Activated CD4-positive, alpha-beta memory T cell treated with anti-CD3 and anti-CD28 coated beads for 36 hours (primary cell): ENCODE measurements around the gene IGFBP4. TPM values are rescaled to one million over a fixed set of nuclear protein-coding genes. Genes with fewer than 3 reads are reported as not detected.
A peak's percentile ranks its signal among the peaks of the same experiment; 100 is the strongest.
"Not testable (repeated sequence)": the region's sequence is repeated elsewhere in the genome, so short reads cannot be mapped to it uniquely, and the experiment has no call there.

ENCODE experiments used
- CTCF ChIA-PET: fragments of 350-600 bp; sonication (Branson Sonifier 250); formaldehyde crosslinking; loops from one replicate; lab custom pipeline; 2021; ENCODE audit warnings: antibody characterized with exemption, inconsistent platforms; lab: Charles Lee
- POLR2A ChIA-PET: fragments of 350-600 bp; sonication (Branson Sonifier 250); formaldehyde crosslinking; loops from one replicate; lab custom pipeline; 2021; ENCODE audit warnings: antibody characterized with exemption; lab: Charles Lee
- DNase-seq: peaks from one replicate; pipeline ENCODE4 v3.0.0-alpha.2; 2020
- H3K27ac Mint-ChIP-seq: one replicate; pipeline ENCODE4 v1.8.0; 2021; ENCODE audit warnings: mixed read lengths
- H3K27me3 Mint-ChIP-seq: one replicate; pipeline ENCODE4 v1.8.0; 2021; ENCODE audit warnings: mixed read lengths
- H3K36me3 Mint-ChIP-seq: one replicate; pipeline ENCODE4 v1.8.0; 2021; ENCODE audit warnings: mixed read lengths
- H3K4me1 Mint-ChIP-seq: one replicate; pipeline ENCODE4 v1.8.0; 2021; ENCODE audit warnings: low read depth, mixed read lengths
- H3K4me3 Mint-ChIP-seq: one replicate; pipeline ENCODE4 v1.8.0; 2021; ENCODE audit warnings: mild to moderate bottlenecking, mixed read lengths
- H3K9me3 Mint-ChIP-seq: one replicate; pipeline ENCODE4 v1.8.0; 2021; ENCODE audit warnings: mixed read lengths
- intact Hi-C: fragments of 100-400 bp; cut with micrococcal nuclease; formaldehyde crosslinking; loops from one replicate; pipeline ENCODE4 v1.15.1; 2023
- total RNA-seq, 2 experiments: library from RNA; stranded (reverse); gene quantifications; one replicate each; pipeline ENCODE4 v1.2.3, GENCODE V29; 2021

Gene IGFBP4
- 10 to 100 TPM; 14.6 to 15.5 TPM for total RNA-seq

GRCh38 chr17:40443196-40443987 is at the start of gene IGFBP4:
Gene IGFBP4 (plus strand): TSS chr17:40443450. CDS start chr17:40443736, 286 bp downstream.
- Mint-ChIP-seq H3K27me3 (peaks cover 1% of the 10 kb centered on the region), H3K4me3 (peak within 1 kb of the TSS; percentile 65), H3K4me1 (peaks cover 37% of the 10 kb centered on the region), H3K27ac (peak within 1 kb of the TSS; percentile 82), H3K9me3 (no peaks in the 10 kb centered on the region), H3K36me3 (no peaks in the 10 kb centered on the region)
- CTCF ChIA-PET: interaction anchor here (0.6 to 9.6 kb wide), 23 partner anchors 10 to 682 kb away, joined by 3 to 129 read pairs (median 4); partner anchors contain the start of gene TOP2A
- intact Hi-C loops: no loop called here
- DNase-seq: peak; percentile 76
- POLR2A ChIA-PET: interaction anchor here (0.8 to 1.7 kb wide), 5 partner anchors 17 to 170 kb away, joined by 3 to 7 read pairs (median 4); partner anchors contain the start of gene TOP2A

GRCh38 chr17:40399185-40399584 is 44.1 kb upstream of the IGFBP4 start:
- DNase-seq: no peak
- Mint-ChIP-seq H3K9me3 (no peaks in the 10 kb centered on the region), H3K36me3 (peaks cover 71% of the 10 kb centered on the region), H3K27ac (peak overlapping the region; percentile 54), H3K4me1 (peaks cover 18% of the 10 kb centered on the region), H3K4me3 (no peak overlapping the region), H3K27me3 (no peaks in the 10 kb centered on the region)
- POLR2A ChIA-PET: interaction anchor here (0.7 kb wide), 1 partner anchor 1514 kb away, joined by 4 read pairs; no protein-coding TSS in a partner anchor
- intact Hi-C loops: loop anchor here (1.0 to 5.0 kb wide), 2 partner anchors 42 to 134 kb away; no protein-coding TSS in a partner anchor
- CTCF ChIA-PET: interaction anchor here (0.7 to 6.6 kb wide), 15 partner anchors 8 to 338 kb away, joined by 3 to 64 read pairs (median 5); partner anchors contain the start of gene TOP2A

- CTCF ChIA-PET: interaction anchor here (0.7 to 6.6 kb wide), 6 partner anchors 13 to 200 kb away, joined by 3 to 64 read pairs (median 4); no protein-coding TSS in a partner anchor
- H3K27me3 Mint-ChIP-seq: no peaks in the 10 kb centered on the region
Observed at GRCh38 chr17:40402668-40403067, 40.6 kb upstream of the IGFBP4 start.

GRCh38 chr17:40404003-40404402 is 39.2 kb upstream of the IGFBP4 start:
- H3K27me3 Mint-ChIP-seq: no peaks in the 10 kb centered on the region
- POLR2A ChIA-PET: interaction anchor here (1.6 kb wide), 1 partner anchor 38 kb away, joined by 3 read pairs; no protein-coding TSS in a partner anchor
- intact Hi-C loops: no loop called here

More at GRCh38 chr17:40402668-40403067, 40.6 kb upstream of the IGFBP4 start:
- POLR2A ChIA-PET: interaction anchor here (1.6 kb wide), 1 partner anchor 37 kb away, joined by 3 read pairs; no protein-coding TSS in a partner anchor
- peaks cover 18% of the 10 kb centered on the region for H3K4me1 Mint-ChIP-seq
- DNase-seq: no peak
- H3K9me3 Mint-ChIP-seq: no peaks in the 10 kb centered on the region
- no peak overlapping the region for H3K4me3 Mint-ChIP-seq
- peaks cover 84% of the 10 kb centered on the region for H3K36me3 Mint-ChIP-seq
- H3K27ac Mint-ChIP-seq: no peak overlapping the region
- intact Hi-C loops: no loop called here

GRCh38 chr17:40407460-40407859 is 35.8 kb upstream of the IGFBP4 start:
- Mint-ChIP-seq H3K4me1 (peaks cover 13% of the 10 kb centered on the region), H3K27me3 (no peaks in the 10 kb centered on the region), H3K27ac (no peak overlapping the region), H3K4me3 (no peak overlapping the region), H3K9me3 (no peaks in the 10 kb centered on the region), H3K36me3 (peaks cover 71% of the 10 kb centered on the region)
- intact Hi-C loops: no loop called here
- DNase-seq: no peak
- ChIA-PET POLR2A (interaction anchor here (0.6 kb wide), 1 partner anchor 17 kb away, joined by 3 read pairs; no protein-coding TSS in a partner anchor), CTCF (interaction anchor here (0.7 to 1.7 kb wide), 5 partner anchors 9 to 143 kb away, joined by 3 to 12 read pairs (median 5); no protein-coding TSS in a partner anchor)

More at GRCh38 chr17:40404003-40404402, 39.2 kb upstream of the IGFBP4 start:
- H3K4me3 Mint-ChIP-seq: no peak overlapping the region
- peaks cover 18% of the 10 kb centered on the region for H3K4me1 Mint-ChIP-seq
- CTCF ChIA-PET: interaction anchor here (0.6 to 6.6 kb wide), 3 partner anchors 129 to 245 kb away, joined by 3 to 64 read pairs (median 5); no protein-coding TSS in a partner anchor
- peaks cover 79% of the 10 kb centered on the region for H3K36me3 Mint-ChIP-seq
- DNase-seq: no peak
- no peak overlapping the region for H3K27ac Mint-ChIP-seq
- no peaks in the 10 kb centered on the region for H3K9me3 Mint-ChIP-seq

GRCh38 chr17:40409540-40409939 is 33.7 kb upstream of the IGFBP4 start:
- H3K27ac Mint-ChIP-seq, H3K9me3 Mint-ChIP-seq, H3K4me3 Mint-ChIP-seq, intact Hi-C loops, H3K27me3 Mint-ChIP-seq, H3K4me1 Mint-ChIP-seq, DNase-seq: not testable (repeated sequence)
- H3K36me3 Mint-ChIP-seq: peaks cover 66% of the 10 kb centered on the region
- CTCF ChIA-PET: interaction anchor here (1.3 to 5.6 kb wide), 2 partner anchors 11 to 150 kb away, joined by 3 to 41 read pairs; no protein-coding TSS in a partner anchor
- POLR2A ChIA-PET: interaction anchor here (1.2 kb wide), 1 partner anchor 27 kb away, joined by 4 read pairs; no protein-coding TSS in a partner anchor

GRCh38 chr17:40410082-40410481 is 33.2 kb upstream of the IGFBP4 start:
- ChIA-PET CTCF (interaction anchor here (1.2 to 5.6 kb wide), 6 partner anchors 11 to 150 kb away, joined by 3 to 41 read pairs (median 8); no protein-coding TSS in a partner anchor), POLR2A (interaction anchor here (0.8 to 1.2 kb wide), 2 partner anchors 9 to 28 kb away, joined by 4 to 5 read pairs; no protein-coding TSS in a partner anchor)
- Mint-ChIP-seq H3K9me3 (no peaks in the 10 kb centered on the region), H3K36me3 (peaks cover 63% of the 10 kb centered on the region), H3K4me3 (no peak overlapping the region), H3K27me3 (no peaks in the 10 kb centered on the region), H3K27ac (no peak overlapping the region), H3K4me1 (no peaks in the 10 kb centered on the region)
- no peak for DNase-seq
- intact Hi-C loops: no loop called here

- intact Hi-C loops: no loop called here
- Mint-ChIP-seq H3K4me1 (peaks cover 11% of the 10 kb centered on the region), H3K27ac (no peak overlapping the region), H3K36me3 (peaks cover 68% of the 10 kb centered on the region), H3K4me3 (no peak overlapping the region), H3K27me3 (no peaks in the 10 kb centered on the region), H3K9me3 (no peaks in the 10 kb centered on the region)
- no peak for DNase-seq
- CTCF ChIA-PET: interaction anchor here (0.6 to 6.5 kb wide), 8 partner anchors 13 to 148 kb away, joined by 3 to 99 read pairs (median 10); no protein-coding TSS in a partner anchor
- POLR2A ChIA-PET: no interaction called here
Observed at GRCh38 chr17:40411821-40412220, 31.4 kb upstream of the IGFBP4 start.

- ChIA-PET CTCF (interaction anchor here (0.9 to 6.5 kb wide), 5 partner anchors 14 to 121 kb away, joined by 3 to 99 read pairs (median 8); no protein-coding TSS in a partner anchor), POLR2A (no interaction called here)
- DNase-seq: no peak
- H3K27ac Mint-ChIP-seq: no peak overlapping the region
- H3K27me3 Mint-ChIP-seq: no peaks in the 10 kb centered on the region
- H3K4me1 Mint-ChIP-seq: peaks cover 11% of the 10 kb centered on the region
- no peak overlapping the region for H3K4me3 Mint-ChIP-seq
- intact Hi-C loops: no loop called here
- peaks cover 61% of the 10 kb centered on the region for H3K36me3 Mint-ChIP-seq
- H3K9me3 Mint-ChIP-seq: no peaks in the 10 kb centered on the region
Observed at GRCh38 chr17:40412880-40413279, 30.4 kb upstream of the IGFBP4 start.

- H3K9me3 Mint-ChIP-seq, H3K27me3 Mint-ChIP-seq, DNase-seq, intact Hi-C loops, H3K4me3 Mint-ChIP-seq, H3K27ac Mint-ChIP-seq: not testable (repeated sequence)
- H3K36me3 Mint-ChIP-seq: peaks cover 58% of the 10 kb centered on the region
- ChIA-PET POLR2A (interaction anchor here (0.6 kb wide), 1 partner anchor 119 kb away, joined by 4 read pairs; no protein-coding TSS in a partner anchor), CTCF (interaction anchor here (0.7 to 6.5 kb wide), 10 partner anchors 9 to 146 kb away, joined by 3 to 99 read pairs (median 4); partner anchors contain the start of gene IGFBP4)
- H3K4me1 Mint-ChIP-seq: peaks cover 23% of the 10 kb centered on the region
Observed at GRCh38 chr17:40414312-40414711, 28.9 kb upstream of the IGFBP4 start.

GRCh38 chr17:40415390-40415789 is 27.9 kb upstream of the IGFBP4 start:
- H3K4me3 Mint-ChIP-seq: peak overlapping the region; percentile 32
- POLR2A ChIA-PET: no interaction called here
- no peaks in the 10 kb centered on the region for H3K9me3 Mint-ChIP-seq
- CTCF ChIA-PET: interaction anchor here (0.5 to 6.5 kb wide), 24 partner anchors 8 to 155 kb away, joined by 3 to 99 read pairs (median 4); partner anchors contain the start of gene IGFBP4
- intact Hi-C loops: loop anchor here (5.0 kb wide), 2 partner anchors 43 to 98 kb away; no protein-coding TSS in a partner anchor
- DNase-seq: no peak
- H3K27ac Mint-ChIP-seq: no peak overlapping the region
- peaks cover 51% of the 10 kb centered on the region for H3K36me3 Mint-ChIP-seq
- no peaks in the 10 kb centered on the region for H3K27me3 Mint-ChIP-seq
- H3K4me1 Mint-ChIP-seq: peaks cover 30% of the 10 kb centered on the region
